Stimulated activated naive B cell treated with anti-CD40 and anti-IgM and Interleukin-4, amounts not matched to agents 10 μg/mL and 1 μg/mL and 100 μg/mL, for 72 hours (primary cell): Measurements from ENCODE around the gene ARHGAP36.

Experiments
- ATAC-seq, 2 donors: fragments of 150-1000 bp; cut with Tn5 transposase; replicated peaks; 2 replicates each; pipeline ENCODE4 v1.10.0; 2021; ENCODE audit warnings: moderate library complexity in 1 of 2
- DNase-seq: peaks from one replicate; pipeline ENCODE4 v3.0.0; 2021
- H3K27ac Mint-ChIP-seq: one replicate; pipeline ENCODE4 v1.8.0; 2022; ENCODE audit warnings: mild to moderate bottlenecking, mixed read lengths
- H3K27me3 Mint-ChIP-seq, 2 donors: one replicate each; pipeline ENCODE4 v1.8.0; 2022; ENCODE audit warnings: mixed read lengths in 2 of 2
- H3K36me3 Mint-ChIP-seq, 2 donors: one replicate each; pipeline ENCODE4 v1.8.0; 2022; ENCODE audit warnings: mixed read lengths in 2 of 2, mild to moderate bottlenecking in 1 of 2
- H3K4me1 Mint-ChIP-seq, 2 donors: one replicate each; pipeline ENCODE4 v1.8.0; 2022; ENCODE audit warnings: mixed read lengths in 2 of 2, mild to moderate bottlenecking in 1 of 2
- H3K4me3 Mint-ChIP-seq, 2 donors: one replicate each; pipeline ENCODE4 v1.8.0; 2022; ENCODE audit warnings: mild to moderate bottlenecking in 2 of 2, mixed read lengths in 2 of 2, moderate library complexity in 1 of 2
- H3K9me3 Mint-ChIP-seq, 2 donors: one replicate each; pipeline ENCODE4 v1.8.0; 2022; ENCODE audit warnings: mixed read lengths in 2 of 2, mild to moderate bottlenecking in 1 of 2

Gene ARHGAP36

GRCh38 chrX:131061306-131061705, 3.2 kb downstream of the ARHGAP36 start:
- ATAC-seq (no peak), DNase-seq (no peak)
- Mint-ChIP-seq H3K27ac (no peak overlapping the region), H3K27me3 (peaks cover 30 to 34% of the 10 kb centered on the region in 2 donors), H3K36me3 (no peaks in the 10 kb centered on the region), H3K4me3 (no peak overlapping the region), H3K9me3 (no peaks in the 10 kb centered on the region), H3K4me1 (no peaks in the 10 kb centered on the region)

DNA sequence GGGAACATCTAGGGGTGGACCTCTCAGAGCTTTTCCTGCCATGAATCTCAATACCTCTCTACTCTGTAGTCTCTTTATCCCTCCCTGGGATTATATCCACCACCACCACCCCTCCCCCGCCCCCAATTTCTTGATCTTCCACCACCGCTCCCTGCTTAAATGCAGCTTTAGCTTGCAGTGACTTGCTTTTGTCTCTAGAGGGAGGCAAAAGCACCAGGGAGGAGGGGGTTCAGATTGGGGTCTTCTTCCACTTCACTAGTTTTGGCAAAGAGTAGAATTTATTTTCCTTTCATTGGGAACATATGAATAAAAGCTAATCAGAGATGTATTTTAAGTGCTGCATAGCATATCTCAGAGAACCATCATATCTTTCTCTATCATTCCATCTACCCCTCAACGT, 5.5 kb downstream of the ARHGAP36 start:
- Mint-ChIP-seq H3K36me3 (no peaks in the 10 kb centered on the region), H3K9me3 (no peaks in the 10 kb centered on the region), H3K27me3 (peaks cover 30 to 38% of the 10 kb centered on the region in 2 donors), H3K4me1 (no peaks in the 10 kb centered on the region), H3K4me3 (no peak overlapping the region), H3K27ac (no peak overlapping the region)
- DNase-seq (no peak), ATAC-seq (no peak)

DNA sequence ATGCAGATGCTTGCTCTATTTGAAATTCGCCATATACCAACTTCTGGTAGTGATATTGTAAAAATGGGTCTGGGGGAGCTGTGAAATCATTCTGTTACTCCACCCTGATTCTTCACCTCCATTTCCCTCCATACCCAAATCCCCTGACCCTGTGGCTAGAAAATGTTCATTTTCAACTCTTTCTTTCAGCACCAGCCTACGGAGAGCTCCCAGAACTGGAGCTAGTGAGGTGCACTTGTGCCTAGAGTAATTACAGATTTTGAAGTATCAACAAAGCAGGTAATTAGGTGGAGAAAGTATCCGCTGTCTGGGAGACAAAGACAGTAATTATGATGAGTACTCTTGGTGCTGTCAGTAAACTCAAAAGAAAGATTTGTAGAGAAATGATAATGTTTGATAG, 8.1 kb downstream of the ARHGAP36 start:
- Mint-ChIP-seq H3K27ac (no peak overlapping the region), H3K27me3 (peaks cover 30 to 41% of the 10 kb centered on the region in 2 donors), H3K36me3 (no peaks in the 10 kb centered on the region), H3K4me1 (no peaks in the 10 kb centered on the region), H3K4me3 (no peak overlapping the region), H3K9me3 (no peaks in the 10 kb centered on the region)
- DNase-seq: no peak
- ATAC-seq: no peak

DNA sequence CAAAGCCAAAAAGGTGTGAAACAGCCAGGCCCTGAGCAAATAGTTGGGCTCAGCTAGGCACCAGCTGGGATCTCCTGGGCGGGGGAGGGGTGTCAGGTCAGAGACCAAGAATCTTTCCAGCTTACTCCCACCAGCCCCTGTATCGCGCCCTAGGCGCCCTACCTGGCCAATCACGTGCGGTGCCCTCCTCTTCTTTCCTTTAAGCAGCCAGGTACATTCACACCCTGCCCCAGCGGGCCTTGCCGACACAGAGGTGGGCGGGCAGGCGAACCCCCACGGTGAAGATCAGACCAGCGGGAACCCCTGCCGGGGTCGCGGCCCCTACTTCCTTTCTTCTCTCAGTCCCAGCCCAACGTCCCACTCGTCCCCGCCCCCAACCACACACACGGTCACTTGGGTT, 9.1 kb downstream of the ARHGAP36 start:
- Mint-ChIP-seq H3K9me3 (no peaks in the 10 kb centered on the region), H3K27me3 (peaks cover 39 to 42% of the 10 kb centered on the region in 2 donors), H3K36me3 (no peaks in the 10 kb centered on the region), H3K27ac (no peak overlapping the region), H3K4me3 (no peak overlapping the region), H3K4me1 (no peaks in the 10 kb centered on the region)
- ATAC-seq: no peak
- DNase-seq: no peak

DNA sequence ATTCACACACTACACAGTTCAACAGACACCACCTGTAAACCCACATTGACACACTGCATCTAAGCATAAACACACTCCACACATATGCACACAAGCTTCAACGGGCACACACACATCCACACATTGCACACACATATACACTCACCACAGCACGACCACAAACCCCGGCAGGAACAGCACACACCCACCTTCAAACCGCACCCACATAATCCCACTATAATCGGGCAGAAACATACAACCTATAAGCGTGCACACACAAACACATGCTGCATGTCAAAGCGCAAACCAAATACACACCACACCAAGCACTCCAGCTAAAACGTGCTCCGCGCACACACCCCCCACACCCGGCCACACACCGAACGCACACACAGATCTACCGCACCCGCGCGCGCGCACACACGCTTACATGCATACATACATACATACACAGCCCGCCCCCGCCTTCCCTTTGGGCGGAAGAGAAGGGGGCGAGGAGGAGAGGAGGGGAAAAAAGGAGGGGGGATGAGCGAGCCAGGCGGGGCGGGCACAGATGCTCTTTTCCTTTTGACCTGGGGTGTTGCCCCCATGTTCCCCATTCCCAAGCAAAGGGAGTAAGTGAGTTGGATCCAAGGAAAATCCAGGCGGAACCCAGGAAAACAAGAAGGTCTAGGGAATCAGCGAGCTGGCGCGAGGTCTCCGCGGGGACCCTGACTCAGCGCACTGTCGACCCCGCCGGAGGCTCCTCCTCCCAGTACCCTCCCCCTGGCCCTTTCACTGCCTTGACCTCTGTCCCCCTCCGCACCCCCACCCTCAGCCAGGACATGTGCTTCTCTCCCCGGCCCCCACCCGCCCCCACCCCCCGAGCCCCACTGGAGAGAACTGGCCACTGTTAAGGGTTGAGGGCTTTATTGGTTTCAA, 9.9 kb downstream of the ARHGAP36 start:
- H3K27ac Mint-ChIP-seq: no peak overlapping the region
- DNase-seq (no peak), ATAC-seq (no peak)
- no peaks in the 10 kb centered on the region for H3K4me1 Mint-ChIP-seq
- H3K36me3 Mint-ChIP-seq: no peaks in the 10 kb centered on the region
- no peaks in the 10 kb centered on the region for H3K9me3 Mint-ChIP-seq
- peaks cover 48 to 51% of the 10 kb centered on the region in 2 donors for H3K27me3 Mint-ChIP-seq
- H3K4me3 Mint-ChIP-seq: no peak overlapping the region

GRCh38 chrX:131068945-131069719, 11.0 kb downstream of the ARHGAP36 start:
- Mint-ChIP-seq H3K9me3 (no peaks in the 10 kb centered on the region), H3K4me3 (no peak overlapping the region), H3K4me1 (no peaks in the 10 kb centered on the region), H3K27me3 (peaks cover 49 to 50% of the 10 kb centered on the region in 2 donors), H3K27ac (no peak overlapping the region), H3K36me3 (no peaks in the 10 kb centered on the region)
- no peak for DNase-seq
- ATAC-seq: peak; percentile 31 to 39

DNA sequence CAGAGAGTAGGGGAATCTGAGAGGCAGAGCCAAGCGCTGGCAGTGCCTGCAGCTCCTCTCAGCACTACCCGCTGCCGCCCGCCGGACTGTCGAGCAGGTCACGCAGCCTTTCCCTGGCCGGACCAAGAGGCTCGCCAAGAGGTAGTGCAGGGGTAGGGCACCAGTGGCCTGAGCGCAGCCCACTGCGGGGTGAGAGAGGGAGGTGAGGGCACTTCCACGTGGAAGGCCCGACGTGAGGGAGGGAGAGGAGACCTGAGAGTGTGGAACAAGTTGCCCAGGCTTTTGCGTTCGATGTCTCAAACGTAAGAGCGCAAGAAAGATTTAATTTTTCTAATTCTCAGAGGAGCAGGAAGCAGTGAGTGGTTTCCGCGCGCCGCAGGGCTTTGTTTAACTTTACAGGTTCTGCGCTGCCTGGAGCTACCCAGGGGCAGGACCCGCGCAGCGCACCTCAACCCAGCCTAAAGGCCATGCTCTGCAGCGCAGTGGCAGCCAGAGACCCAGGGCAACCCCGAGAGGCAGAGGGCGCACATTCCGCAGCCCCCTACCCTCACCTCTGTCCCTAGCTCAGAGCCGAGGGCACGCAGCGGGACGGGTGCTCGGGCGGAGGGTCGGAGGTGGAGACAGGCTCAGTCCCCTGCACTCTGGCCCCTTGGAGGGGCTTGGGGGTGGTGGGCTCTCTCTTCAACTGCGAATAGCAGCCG, 14.9 kb downstream of the ARHGAP36 start:
- Mint-ChIP-seq H3K36me3 (no peaks in the 10 kb centered on the region), H3K9me3 (no peaks in the 10 kb centered on the region), H3K27me3 (peaks cover 36 to 39% of the 10 kb centered on the region in 2 donors), H3K4me1 (no peaks in the 10 kb centered on the region), H3K27ac (no peak overlapping the region), H3K4me3 (no peak overlapping the region)
- DNase-seq (no peak), ATAC-seq (no peak)

DNA sequence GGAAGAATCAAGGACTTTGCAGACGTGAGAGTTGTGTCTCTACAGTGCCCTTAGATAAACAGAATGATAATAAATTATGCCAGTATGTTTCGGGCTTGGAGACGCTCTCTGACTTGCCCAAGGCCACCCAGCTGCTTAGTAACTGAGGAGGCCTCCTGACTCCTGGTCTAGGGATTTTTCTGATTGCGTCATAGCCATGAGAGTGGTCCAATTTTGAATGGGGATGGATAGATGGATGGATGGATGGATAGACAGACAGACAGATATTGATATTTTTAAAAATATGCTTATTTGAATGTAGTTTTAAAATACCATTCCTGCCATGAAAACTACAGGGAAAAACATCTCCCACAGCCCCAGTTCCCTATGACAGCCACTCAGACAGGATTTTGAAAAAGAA, 15.5 kb downstream of the ARHGAP36 start:
- Mint-ChIP-seq H3K27me3 (peaks cover 36 to 39% of the 10 kb centered on the region in 2 donors), H3K4me1 (no peaks in the 10 kb centered on the region), H3K36me3 (no peaks in the 10 kb centered on the region), H3K4me3 (no peak overlapping the region), H3K27ac (no peak overlapping the region), H3K9me3 (no peaks in the 10 kb centered on the region)
- no peak for ATAC-seq
- no peak for DNase-seq

GRCh38 chrX:131081772-131082740, 23.9 kb downstream of the ARHGAP36 start:
- peaks cover 0 to 5% of the 10 kb centered on the region in 2 donors for H3K9me3 Mint-ChIP-seq
- peak overlapping the region; percentile 10 for H3K27ac Mint-ChIP-seq
- ATAC-seq: no peak
- peaks cover 3 to 5% of the 10 kb centered on the region in 2 donors for H3K36me3 Mint-ChIP-seq
- peaks cover 50 to 53% of the 10 kb centered on the region in 2 donors for H3K27me3 Mint-ChIP-seq
- peaks cover 0 to 7% of the 10 kb centered on the region in 2 donors for H3K4me1 Mint-ChIP-seq
- no peak for DNase-seq
- H3K4me3 Mint-ChIP-seq: peak overlapping the region; percentile 2 to 28

GRCh38 chrX:131083510-131084142, 25.5 kb downstream of the ARHGAP36 start:
- peaks cover 3 to 5% of the 10 kb centered on the region in 2 donors for H3K36me3 Mint-ChIP-seq
- H3K27me3 Mint-ChIP-seq: peaks cover 50 to 53% of the 10 kb centered on the region in 2 donors
- no peak overlapping the region for H3K27ac Mint-ChIP-seq
- H3K4me1 Mint-ChIP-seq: peaks cover 0 to 7% of the 10 kb centered on the region in 2 donors
- DNase-seq (no peak), ATAC-seq (no peak)
- no peak overlapping the region for H3K4me3 Mint-ChIP-seq
- peaks cover 0 to 5% of the 10 kb centered on the region in 2 donors for H3K9me3 Mint-ChIP-seq

- Mint-ChIP-seq H3K36me3 (peaks cover 3 to 5% of the 10 kb centered on the region in 2 donors), H3K9me3 (peaks cover 0 to 5% of the 10 kb centered on the region in 2 donors), H3K27me3 (peaks cover 45 to 53% of the 10 kb centered on the region in 2 donors), H3K4me3 (no peak overlapping the region), H3K27ac (no peak overlapping the region), H3K4me1 (peaks cover 0 to 7% of the 10 kb centered on the region in 2 donors)
- no peak for ATAC-seq
- DNase-seq: no peak
Observed at GRCh38 chrX:131084145-131084544, 26.0 kb downstream of the ARHGAP36 start.

DNA sequence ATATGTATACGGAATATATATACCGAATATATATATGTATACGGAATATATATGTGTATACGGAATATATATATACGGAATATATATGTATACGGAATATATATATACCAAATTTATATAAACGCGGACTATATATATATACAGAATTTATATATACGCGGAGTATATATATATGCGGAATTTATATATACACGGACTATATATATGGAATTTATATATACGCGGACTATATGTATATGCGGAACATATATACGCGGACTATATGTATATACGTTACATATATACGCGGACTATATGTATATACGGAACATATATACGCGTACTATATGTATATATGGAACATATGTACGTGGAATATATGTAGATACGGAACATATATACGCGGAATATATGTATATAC, 78.6 kb downstream of the ARHGAP36 start:
- Mint-ChIP-seq H3K36me3 (no peaks in the 10 kb centered on the region), H3K4me3 (no peak overlapping the region), H3K9me3 (no peaks in the 10 kb centered on the region), H3K27ac (no peak overlapping the region), H3K4me1 (no peaks in the 10 kb centered on the region), H3K27me3 (no peaks in the 10 kb centered on the region)
- no peak for DNase-seq
- no peak for ATAC-seq

DNA sequence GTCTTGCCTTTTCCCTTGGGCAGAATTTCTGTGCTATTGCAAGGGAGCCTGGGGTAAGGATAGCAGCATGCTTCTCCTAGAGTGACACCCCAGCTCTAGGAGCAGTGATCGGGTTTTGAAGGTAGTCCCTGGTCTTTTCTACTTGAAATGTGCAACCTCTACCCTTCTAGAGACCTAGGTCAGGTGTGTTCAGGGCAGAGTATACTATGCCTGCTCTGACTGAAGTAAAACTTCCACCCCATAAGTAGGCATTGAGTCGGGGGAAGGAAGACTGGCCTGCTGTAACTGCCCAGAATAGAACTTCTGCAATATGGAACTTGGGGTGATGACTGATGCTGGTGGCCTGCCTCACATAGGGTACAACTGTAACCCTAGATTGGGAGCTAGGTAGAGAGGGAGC, 80.9 kb downstream of the ARHGAP36 start:
- Mint-ChIP-seq H3K27me3 (no peaks in the 10 kb centered on the region), H3K9me3 (no peaks in the 10 kb centered on the region), H3K4me1 (no peaks in the 10 kb centered on the region), H3K27ac (no peak overlapping the region), H3K4me3 (no peak overlapping the region), H3K36me3 (no peaks in the 10 kb centered on the region)
- ATAC-seq (no peak), DNase-seq (no peak)
